Stimulated activated CD4-positive, alpha-beta T cell treated with anti-CD3 and anti-CD28 coated beads, Interleukin-4, amount 100 ng/mL, for 1 hour (primary cell): ENCODE results near the gene RLN1.
"Not testable (repeated sequence)": the region's sequence is repeated elsewhere in the genome, so short reads cannot be mapped to it uniquely, and the experiment has no call there.

Source experiments
- DNase-seq: peaks from one replicate; pipeline ENCODE4 v3.0.0-alpha.2; 2020

RLN1 gene

GRCh38 chr9:5321058-5321457 is 18.6 kb downstream of the RLN1 start:
- DNase-seq = no peak

- not testable (repeated sequence) for DNase-seq
These were observed 23.3 kb downstream of the RLN1 start for GRCh38 chr9:5316406-5316805.

GRCh38 chr9:5315187-5315923 is 24.3 kb downstream of the RLN1 start:
- no peak for DNase-seq

- DNase-seq = no peak
These were observed 28.8 kb downstream of the RLN1 start for GRCh38 chr9:5310851-5311250.

- DNase-seq = no peak
These were observed 33.9 kb downstream of the RLN1 start for GRCh38 chr9:5305741-5306140.

GRCh38 chr9:5303840-5304795 is 35.6 kb downstream of the RLN1 start, which contains the start of gene RLN2:
Gene RLN2 (minus strand): TSS chr9:5304716. CDS start chr9:5304580, 136 bp downstream.
- peak; percentile 3 for DNase-seq

- no peak for DNase-seq
These were observed 38.1 kb downstream of the RLN1 start for GRCh38 chr9:5301544-5301943.

GRCh38 chr9:5292141-5292540 is 47.5 kb downstream of the RLN1 start:
- no peak for DNase-seq

- no peak for DNase-seq
These were observed 51.1 kb downstream of the RLN1 start for GRCh38 chr9:5288591-5288990.

GRCh38 chr9:5286262-5286661 is 53.4 kb downstream of the RLN1 start:
- DNase-seq = no peak
